ENCODE results near the gene HTR4.
"Not testable (repeated sequence)": the region's sequence is repeated elsewhere in the genome, so short reads cannot be mapped to it uniquely, and the experiment has no call there.

HTR4 gene

GRCh38 chr5:148595697-148596096 is 58.6 kb downstream of the HTR4 start:
- no peak for DNase-seq

GRCh38 chr5:148586796-148587195 is 67.5 kb downstream of the HTR4 start:
- no peak for DNase-seq

GRCh38 chr5:148585988-148586387 is 68.3 kb downstream of the HTR4 start:
- DNase-seq: no peak

- no peak for DNase-seq
Measured at GRCh38 chr5:148584103-148584502, 70.2 kb downstream of the HTR4 start.

GRCh38 chr5:148583421-148583965 is 70.8 kb downstream of the HTR4 start:
- no peak for DNase-seq

GRCh38 chr5:148574167-148574566 is 80.2 kb downstream of the HTR4 start:
- DNase-seq: no peak

GRCh38 chr5:148573374-148573773 is 81.0 kb downstream of the HTR4 start:
- no peak for DNase-seq

- no peak for DNase-seq
Measured at GRCh38 chr5:148569948-148570347, 84.4 kb downstream of the HTR4 start.

- DNase-seq: no peak
Measured at GRCh38 chr5:148565148-148565547, 89.2 kb downstream of the HTR4 start.

- DNase-seq: no peak
Measured at GRCh38 chr5:148563021-148563420, 91.3 kb downstream of the HTR4 start.

- no peak for DNase-seq
Measured at GRCh38 chr5:148561801-148562311, 92.5 kb downstream of the HTR4 start.

- DNase-seq: no peak
Measured at GRCh38 chr5:148559461-148559860, 94.9 kb downstream of the HTR4 start.

GRCh38 chr5:148558892-148559291 is 95.4 kb downstream of the HTR4 start:
- no peak for DNase-seq

- no peak for DNase-seq
Measured at GRCh38 chr5:148556835-148557234, 97.5 kb downstream of the HTR4 start.

GRCh38 chr5:148554621-148555020 is 99.7 kb downstream of the HTR4 start:
- no peak for DNase-seq

- DNase-seq: no peak
Measured at GRCh38 chr5:148543727-148544126, 110.6 kb downstream of the HTR4 start.

- no peak for DNase-seq
Measured at GRCh38 chr5:148542812-148543211, 111.5 kb downstream of the HTR4 start.

- DNase-seq: no peak
Measured at GRCh38 chr5:148541054-148541835, 113.1 kb downstream of the HTR4 start.

GRCh38 chr5:148540647-148541046 is 113.7 kb downstream of the HTR4 start:
- DNase-seq: no peak

- DNase-seq: no peak
Measured at GRCh38 chr5:148539851-148540250, 114.5 kb downstream of the HTR4 start.

GRCh38 chr5:148535190-148535589 is 119.1 kb downstream of the HTR4 start:
- DNase-seq: no peak

- no peak for DNase-seq
Measured at GRCh38 chr5:148532969-148533670, 121.2 kb downstream of the HTR4 start.

GRCh38 chr5:148529450-148529849 is 124.9 kb downstream of the HTR4 start:
- DNase-seq: not testable (repeated sequence)

GRCh38 chr5:148524721-148525120 is 129.6 kb downstream of the HTR4 start:
- DNase-seq: no peak
